SK-N-SH treated with all-trans-retinoic acid at 6 μM for 48 hours (cell line): ENCODE data around the gene SDK2.

Experiments
- CREB5 ChIP-seq: fragments of 250-450 bp; sonication (Bioruptor Pico); IDR thresholded peaks from 2 replicates; pipeline ENCODE4 v1.5.1; 2020; ENCODE audit warnings: low read depth, mild to moderate bottlenecking, moderate library complexity
- CSDC2 ChIP-seq: fragments of 250-450 bp; sonication (Bioruptor Pico); IDR thresholded peaks from 2 replicates; pipeline ENCODE4 v1.5.0; 2020; ENCODE audit warnings: mild to moderate bottlenecking, moderate library complexity
- ESRRG ChIP-seq: fragments of 250-450 bp; sonication (Bioruptor Pico); IDR thresholded peaks from 2 replicates; pipeline ENCODE4 v1.6.1; 2021; ENCODE audit warnings: mild to moderate bottlenecking
- POU6F1 ChIP-seq: fragments of 250-450 bp; sonication (Bioruptor Pico); IDR thresholded peaks from 2 replicates; pipeline ENCODE4 v1.8.0; 2021; ENCODE audit warnings: low read depth, mild to moderate bottlenecking, moderate library complexity, borderline replicate concordance
- RARB ChIP-seq: fragments of 250-450 bp; sonication (Bioruptor Pico); IDR thresholded peaks from 2 replicates; pipeline ENCODE4 v1.8.0; 2021; ENCODE audit warnings: mild to moderate bottlenecking, moderate library complexity
- TOX ChIP-seq: fragments of 250-450 bp; sonication (Bioruptor Pico); IDR thresholded peaks from 2 replicates; pipeline ENCODE4 v1.8.0; 2021; ENCODE audit warnings: mild to moderate bottlenecking, moderate library complexity, borderline replicate concordance
- ZFP3 ChIP-seq: fragments of 250-450 bp; sonication (Bioruptor Pico); IDR thresholded peaks from 2 replicates; pipeline ENCODE4 v1.5.0; 2020; ENCODE audit warnings: mild to moderate bottlenecking, moderate library complexity

DNA sequence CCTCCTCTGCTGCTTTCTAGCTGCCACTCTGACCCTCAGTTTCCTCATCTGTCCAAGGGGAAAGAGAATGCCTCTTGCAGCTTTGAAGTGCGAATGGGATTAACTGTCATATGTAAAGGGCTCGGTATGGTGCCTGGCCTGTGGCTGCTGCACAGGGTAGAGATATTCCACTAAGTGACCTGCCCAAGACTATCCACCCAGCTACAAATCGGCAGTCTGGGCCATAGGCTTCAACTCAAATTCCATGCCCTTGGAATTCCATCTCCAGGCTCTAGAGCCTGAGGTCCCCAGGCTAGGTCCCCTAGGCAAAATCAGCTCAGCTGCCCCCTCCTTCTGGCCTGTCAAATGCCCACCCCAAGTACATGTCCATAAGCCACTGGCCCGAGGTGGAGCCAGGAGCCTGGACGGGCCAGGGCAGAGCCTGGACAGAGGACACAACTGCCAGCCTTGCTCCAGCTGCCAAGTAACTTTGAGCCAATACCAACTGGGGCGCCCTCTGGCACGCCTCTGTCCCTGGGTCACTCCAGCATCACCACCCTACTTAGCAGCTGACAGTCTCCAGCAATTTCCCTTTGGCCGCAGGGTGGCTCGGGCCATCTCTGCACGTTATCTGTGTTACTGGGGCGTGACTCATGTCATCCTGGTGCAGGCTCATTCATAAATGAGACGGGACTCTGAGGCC lies 57.2 kb downstream of the SDK2 start:
- TF ChIP-seq ESRRG (CRISPR knock-in tag) = no peak
- TF ChIP-seq TOX = no peak
- no peak for TF ChIP-seq RARB (CRISPR knock-in tag)
- TF ChIP-seq CREB5 (CRISPR knock-in tag) = 0 out of 2 replicates have a peak, but pooled peaks have one; percentile 39
- no peak for TF ChIP-seq CSDC2 (CRISPR knock-in tag)
- TF ChIP-seq ZFP3 = no peak
- TF ChIP-seq POU6F1 = no peak
